Erythroblast (primary cell): ENCODE results near the gene THBS2.

Experiments
- GATA1 ChIP-seq: IDR thresholded peaks from 2 replicates; pipeline ENCODE4 v1.6.1; 2011; ENCODE audit warnings: low read depth, mild to moderate bottlenecking, control low read depth, low read length, moderate library complexity
- POLR2A ChIP-seq: IDR thresholded peaks from 2 replicates; pipeline ENCODE4 v1.6.1; 2011; ENCODE audit warnings: mild to moderate bottlenecking, low read length

- no peak for TF ChIP-seq POLR2A
- no peak for TF ChIP-seq GATA1
Observed at GRCh38 chr6:169250660-169251059, 3.0 kb downstream of the THBS2 start.
